Fibroblast of gingiva (primary cell): ENCODE results near the gene PCBP3.

Experiments used
- DNase-seq: peaks from one replicate; pipeline ENCODE4 v3.0.0-alpha.2; 2011; ENCODE audit warnings: low read depth

The PCBP3 gene

DNA sequence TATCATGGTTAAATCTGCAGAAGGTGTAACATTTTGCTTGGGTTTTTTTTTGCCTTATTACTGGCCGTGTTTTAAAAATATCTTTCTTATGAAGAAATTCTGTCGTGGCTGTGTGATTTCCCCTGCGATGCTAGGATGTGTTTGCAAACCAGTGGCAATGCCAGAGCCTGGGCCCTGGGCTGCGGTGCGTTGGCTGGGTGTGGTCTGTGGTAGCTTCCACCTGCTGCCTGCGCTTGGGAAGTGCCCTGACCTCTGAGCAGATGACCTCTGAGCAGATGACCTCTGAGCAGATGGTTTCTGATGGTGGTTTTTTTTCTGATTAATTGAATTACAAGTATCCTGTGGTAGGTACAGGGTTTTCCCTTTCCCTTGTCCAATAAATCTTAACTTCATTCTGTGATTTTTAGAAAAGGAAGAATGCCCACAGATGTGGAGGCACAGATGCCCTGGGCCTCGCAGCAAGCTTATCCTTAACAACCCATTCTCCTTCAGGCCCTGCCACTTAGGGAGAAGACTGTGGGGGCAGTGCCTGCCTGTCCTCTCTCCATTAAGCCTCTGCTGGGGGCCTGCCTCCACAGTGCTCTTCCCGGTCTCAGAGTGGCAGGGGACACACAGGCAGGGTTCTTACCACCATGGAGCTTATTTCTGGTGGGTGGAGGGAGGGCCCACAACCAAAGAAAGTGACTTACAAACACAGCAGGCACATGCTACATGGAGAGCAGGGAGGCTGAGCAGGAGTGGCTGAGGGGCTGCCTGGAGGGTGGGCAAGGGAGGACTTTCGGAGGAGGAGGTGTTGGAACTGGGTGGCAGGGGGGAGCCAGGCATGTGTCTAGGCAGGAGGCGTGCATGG lies 81.7 kb downstream of the PCBP3 start:
- DNase-seq, result no peak

DNA sequence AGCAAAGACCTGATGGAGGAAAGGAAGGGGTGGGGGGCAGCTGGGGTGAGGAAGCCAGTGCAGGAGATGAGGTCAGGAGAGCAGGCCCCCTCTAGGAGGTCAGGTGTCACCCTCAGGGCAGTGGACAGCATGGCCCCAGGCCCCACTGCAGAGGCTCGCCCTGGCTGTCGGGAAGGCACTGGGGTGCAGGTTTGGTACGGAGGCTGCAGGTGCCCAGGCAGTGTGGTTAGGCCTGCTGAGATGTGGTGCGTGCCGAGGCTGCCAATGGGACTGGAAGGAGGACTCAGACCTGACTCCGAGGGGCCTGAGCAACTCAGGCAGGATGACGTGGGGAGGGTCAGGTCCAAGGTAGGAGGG lies 82.3 kb downstream of the PCBP3 start:
- no peak for DNase-seq

DNA sequence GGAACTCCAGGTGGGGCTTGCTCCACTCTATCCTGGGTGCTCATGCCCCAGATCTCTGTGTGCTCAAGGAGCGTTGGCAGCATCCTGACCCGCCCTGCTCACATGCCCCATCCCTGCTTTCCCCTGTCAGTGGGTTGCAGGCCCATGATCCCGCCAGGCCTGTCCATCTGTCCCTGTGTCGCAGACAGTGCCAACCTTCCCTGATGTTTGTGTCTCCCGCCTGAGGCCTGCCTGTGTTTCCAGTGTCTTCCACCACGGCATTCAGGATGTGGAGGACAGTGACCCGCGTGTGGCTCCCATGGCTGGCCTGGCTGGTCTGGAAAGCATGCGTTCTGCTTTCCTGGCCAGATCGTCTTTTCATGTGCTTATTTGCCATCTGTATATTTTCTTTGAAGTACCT lies 82.9 kb downstream of the PCBP3 start:
- no peak for DNase-seq

DNA sequence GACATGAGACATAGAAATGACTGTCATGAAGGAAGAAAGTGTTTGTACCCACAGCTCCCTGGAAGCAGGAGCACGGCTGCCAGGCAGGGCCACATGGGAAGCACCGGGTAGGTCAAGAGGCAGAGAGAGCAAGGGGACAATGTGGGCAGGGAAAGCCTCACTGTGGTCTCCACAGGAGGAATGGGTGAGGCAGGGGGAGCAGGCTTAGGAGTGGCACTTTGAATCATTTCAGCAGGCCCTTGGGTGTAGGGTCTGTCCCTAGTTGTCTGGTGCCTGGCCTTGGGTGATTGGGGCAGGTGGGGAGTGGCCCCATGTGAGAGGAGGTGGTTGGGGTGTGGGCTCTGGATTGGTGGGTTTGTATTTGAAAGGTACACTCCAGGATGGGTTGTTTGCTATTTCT lies 83.9 kb downstream of the PCBP3 start:
- no peak for DNase-seq

DNA sequence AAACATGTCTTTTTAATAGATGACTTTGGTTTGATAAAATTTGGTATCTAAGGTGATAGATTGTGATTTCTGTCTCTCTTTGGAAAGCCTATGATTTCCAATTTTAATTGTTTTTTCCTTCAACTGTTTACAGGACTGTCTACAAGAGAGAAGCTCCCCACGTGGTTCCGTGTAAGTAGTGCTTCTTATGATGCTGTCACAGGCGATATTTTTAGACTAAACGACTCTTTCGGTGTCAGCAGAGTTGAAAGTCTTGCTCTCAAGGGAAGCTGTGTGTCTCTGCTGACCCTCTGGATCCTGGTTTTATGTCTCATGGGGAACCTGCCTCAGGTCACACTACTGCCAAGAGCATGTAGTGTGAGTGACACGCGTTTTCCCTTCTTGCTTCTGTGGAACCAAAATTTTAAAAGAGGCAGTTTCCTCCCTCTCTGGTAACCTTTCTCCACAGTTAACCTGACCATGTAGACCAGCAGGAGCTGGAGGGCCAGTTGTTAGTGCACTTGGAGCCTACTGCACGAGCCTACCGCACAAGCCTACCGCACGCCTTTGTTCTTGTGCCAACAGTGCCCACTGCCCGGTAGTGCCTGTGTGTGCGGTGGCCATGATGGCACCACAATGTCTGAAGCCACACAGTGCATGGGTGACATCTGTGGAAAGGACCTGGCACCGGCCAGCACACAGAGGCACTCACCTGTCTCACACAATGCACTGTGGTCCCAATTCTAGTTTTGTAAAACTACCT lies 91.9 kb downstream of the PCBP3 start:
- DNase-seq, result no peak

DNA sequence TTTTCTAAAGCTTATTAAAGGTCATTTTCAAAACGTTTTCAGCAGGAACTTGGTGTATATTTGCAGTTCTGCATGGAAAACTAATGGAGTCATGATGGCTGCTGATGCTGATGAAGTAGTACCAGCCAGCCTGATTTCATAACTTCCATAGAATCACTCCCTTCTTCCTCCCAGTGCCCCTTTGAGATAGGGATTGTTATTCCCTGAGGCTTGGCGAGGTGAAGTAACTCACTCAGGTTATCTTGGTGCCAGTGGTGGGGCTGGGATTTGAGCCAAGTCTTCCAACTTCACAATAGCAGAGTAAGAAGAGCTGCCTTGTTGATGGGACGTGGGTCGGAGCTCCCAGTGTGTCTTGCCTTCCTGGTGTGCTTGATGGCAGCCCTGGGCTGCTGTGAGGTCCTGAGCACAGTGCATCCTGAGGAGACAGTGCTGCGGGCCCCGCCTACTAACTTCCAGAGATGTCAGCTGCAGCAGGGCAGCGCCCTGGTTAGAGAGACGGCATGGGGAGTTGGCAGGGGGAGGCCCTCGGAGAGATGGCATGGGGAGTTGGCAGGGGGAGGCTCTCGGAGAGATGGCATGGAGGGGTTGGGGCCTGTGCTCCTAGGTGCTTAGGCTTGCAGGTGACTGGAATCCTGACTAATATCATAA lies 92.6 kb downstream of the PCBP3 start:
- DNase-seq, result no peak

DNA sequence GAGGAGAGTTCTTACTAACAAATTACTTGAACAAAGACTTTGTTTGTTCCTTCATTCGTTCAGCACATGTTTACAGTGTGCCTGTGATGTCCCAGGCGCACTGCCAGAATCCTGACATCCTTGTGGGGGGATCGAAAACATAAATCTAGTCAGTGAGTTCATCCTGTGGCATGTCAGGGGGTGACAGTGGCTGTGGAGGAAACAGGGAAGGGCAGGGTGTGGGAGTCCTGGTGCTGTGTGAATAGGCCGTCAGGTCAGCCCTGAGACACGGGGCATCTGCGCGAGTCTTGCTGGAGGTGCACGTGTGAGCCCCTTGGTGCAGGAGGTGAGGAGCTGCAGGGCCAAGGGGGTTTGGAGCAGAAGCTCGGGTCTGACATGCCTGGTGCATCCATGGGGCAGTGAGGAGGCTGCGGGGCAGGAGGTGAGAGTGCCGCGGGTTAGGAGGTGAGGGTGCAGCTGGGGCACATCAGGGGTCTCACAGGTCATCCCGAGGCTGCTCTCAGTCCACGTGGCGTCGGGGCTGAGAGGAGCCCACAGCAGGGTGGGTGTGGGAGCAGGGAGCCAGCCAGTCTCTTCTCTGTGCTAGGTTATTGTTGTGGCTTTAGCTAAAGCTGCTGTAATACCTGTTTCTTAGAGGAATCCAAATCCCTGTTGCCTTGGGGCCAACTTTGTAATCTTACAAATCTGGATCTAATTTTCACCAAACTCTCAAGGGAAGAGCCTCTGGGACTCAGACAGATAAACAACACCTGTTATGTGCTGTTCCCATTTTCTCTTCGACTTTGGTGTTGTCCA lies 93.4 kb downstream of the PCBP3 start:
- no peak for DNase-seq

DNA sequence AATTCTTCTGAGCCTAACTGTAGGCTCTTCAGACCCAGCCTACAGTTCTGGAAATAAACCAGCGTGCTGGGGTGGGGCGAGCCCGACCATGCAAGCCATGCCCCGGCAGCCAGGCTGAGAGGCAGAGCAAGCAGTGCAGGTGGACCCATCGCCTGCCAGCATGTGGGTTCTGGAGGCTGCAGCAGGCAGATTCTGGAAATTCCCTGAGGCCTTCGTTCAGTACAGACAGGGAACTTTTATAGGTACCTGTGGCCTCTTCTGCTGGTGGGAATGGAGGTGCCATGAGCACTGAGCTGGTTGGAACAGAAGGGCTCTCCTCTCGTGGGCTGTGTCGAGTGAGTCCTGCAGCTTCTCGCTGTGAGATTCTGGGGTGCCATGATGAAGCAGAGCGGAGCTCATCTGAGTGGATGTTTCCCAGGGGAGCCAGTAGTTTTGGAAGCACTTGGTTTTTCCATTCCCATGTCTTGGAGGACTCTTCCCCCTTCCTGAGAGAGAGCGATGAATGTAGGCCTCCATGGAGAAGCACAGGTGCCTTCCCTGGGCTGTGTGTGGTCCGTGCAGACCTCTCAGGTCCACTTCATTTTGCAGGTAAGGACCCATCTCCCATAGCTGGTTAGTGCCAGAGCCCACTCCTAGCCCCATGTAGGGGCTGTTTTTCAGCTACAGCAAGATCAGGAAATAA lies 94.1 kb downstream of the PCBP3 start:
- DNase-seq, result no peak

DNA sequence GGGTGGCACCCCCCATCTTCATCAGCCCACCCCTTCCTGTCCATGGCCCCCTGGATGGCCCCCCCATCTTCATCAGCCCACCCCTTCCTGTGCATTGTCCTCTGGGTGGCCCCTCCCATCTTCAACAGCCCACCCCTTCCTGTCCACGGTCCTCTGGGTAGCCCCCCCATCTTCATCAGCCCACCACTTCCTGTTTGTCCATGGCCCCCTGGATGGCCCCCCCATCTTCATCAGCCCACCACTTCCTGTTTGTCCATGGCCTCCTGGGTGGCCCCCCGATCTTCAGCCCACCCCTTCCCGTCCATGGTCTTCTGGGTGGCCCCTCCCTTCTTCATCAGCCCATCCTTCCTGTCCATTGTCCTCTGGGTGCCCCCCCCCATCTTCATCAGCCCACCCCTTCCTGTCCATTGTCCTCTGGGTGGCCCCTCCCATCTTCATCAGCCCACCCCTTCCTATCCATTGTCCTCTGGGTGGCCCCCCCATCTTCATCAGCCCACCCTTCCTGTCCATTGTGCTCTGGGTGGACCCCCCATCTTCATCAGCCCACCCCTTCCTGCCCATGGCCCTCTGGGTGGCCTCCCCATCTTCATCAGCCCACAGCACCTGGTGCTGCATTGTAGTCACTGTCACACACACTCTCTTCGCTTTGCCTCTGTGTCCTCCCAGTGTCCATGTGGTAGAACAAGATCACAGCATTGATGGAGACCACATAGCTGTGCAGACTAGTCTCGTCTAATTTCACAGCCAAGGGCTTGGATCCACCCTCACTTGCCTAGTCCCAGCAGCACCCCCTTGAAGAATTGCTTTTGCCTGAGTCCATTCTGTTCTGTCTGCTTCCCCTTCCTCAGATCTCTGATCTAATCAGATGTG lies 95.9 kb downstream of the PCBP3 start:
- no peak for DNase-seq

DNA sequence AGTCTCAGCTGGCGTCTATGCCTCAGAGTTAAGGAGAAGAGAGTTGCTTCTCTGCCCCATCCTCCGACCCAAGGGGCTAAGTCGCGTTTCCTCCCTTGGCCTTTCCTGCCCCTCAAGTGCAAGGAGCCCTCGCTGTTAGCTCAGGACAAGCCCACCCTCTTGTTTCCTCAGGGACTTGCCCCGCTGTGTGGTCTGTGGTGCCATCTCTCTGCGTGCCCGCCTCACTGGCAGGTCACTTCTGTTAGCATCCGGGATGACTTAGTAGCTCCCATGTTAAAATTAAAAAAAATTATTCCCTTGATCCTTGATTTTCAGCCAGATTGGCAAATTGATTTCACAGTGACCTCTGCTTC lies 96.5 kb downstream of the PCBP3 start:
- no peak for DNase-seq

DNA sequence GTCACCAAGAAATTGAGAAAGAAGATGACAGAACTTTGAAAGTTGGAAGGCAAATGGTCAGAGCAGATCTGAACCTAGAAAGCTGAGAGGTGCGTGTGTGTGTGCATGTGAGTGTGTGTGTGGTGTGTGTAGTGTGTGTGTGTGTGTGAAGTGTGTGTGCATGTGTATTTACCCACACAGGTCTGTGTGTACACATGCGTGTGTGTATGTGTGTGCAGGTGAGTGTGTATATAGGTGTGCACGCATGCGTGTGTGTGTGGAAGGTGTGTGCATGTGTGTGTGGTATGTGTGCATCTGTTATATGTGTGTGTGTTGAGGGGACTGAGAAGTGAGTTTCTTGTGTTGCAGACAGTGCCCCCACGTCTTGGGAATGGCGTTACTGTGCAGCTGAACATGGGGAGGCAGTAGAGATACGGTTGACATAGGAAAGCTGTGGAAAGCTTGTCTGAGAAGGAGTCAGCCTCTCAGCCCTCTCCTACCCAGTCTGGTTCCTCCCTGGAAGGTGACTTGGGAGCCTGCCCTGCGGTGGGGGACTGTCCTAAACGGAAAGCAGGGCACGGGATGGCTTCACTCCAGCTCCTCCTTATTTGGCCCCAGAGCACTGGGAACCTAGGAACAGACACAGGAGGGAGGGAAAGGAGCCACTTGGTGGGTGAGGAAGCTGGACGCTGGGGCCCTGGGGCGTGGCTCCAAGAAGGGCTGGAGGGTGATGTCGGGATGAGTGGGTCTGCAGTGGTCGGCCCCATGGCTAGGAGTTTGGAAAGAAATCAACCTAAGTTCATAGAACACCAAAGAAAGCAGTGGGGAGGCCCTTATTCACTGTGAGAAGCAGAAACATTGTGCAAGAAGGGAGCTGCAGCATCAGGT lies 97.2 kb downstream of the PCBP3 start:
- DNase-seq, result no peak

DNA sequence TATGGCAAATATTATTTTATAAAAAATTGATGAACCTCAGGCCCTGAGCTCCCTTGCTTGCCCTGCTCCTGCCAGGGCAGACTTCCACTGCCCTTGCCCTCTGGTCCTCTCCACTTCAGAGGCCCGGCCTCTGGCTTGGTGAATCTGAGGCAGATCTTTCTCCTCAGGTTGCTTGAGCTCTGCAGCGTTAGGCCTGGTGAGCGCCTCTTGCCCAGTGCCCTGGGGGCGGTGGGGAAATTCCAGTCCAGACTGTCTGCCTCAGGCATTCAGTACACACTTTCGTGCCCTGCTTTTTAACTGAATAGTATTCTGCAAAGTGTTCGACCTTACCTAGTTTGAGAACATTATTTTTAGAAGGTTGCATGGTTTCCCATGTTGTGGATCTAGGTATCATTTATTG lies 98.2 kb downstream of the PCBP3 start:
- no peak for DNase-seq

DNA sequence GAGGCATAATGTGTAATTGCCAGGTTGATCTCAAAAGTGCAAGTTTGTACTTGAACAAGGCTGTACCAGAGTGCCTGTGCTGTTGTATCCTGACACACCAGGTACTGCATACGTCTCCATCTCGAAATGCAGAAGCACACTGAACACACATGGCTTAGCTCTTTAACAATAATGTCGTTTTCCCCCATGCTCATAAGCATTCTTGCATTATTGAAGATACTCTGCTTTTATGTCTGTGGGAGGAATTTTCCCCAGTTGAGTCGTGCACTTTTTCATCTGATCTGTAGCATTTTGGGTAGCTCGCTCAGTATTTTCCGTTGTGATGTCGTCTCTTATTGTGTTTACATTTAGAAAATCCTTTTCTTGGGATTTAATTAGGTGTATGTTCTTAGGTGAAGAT lies 98.7 kb downstream of the PCBP3 start:
- DNase-seq, result no peak

DNA sequence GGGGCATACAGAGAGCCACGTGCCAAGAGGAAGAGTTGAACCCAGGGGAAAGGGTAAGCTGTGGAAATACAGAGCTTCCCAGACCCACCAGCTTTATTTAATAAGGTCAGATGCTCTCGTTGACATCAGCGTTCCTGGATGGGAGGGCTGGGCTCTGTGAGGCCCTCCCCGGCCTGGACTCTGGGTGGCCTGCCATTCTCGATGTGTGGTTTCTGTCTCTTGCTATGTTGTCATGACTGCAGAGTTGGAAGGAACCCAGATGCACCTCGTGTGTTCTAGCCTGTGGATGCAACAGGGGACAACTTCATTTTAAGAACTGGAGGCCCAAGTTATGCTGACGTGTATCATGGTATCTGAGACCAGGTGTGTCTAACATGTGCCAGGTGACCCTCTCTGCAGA lies 101.7 kb downstream of the PCBP3 start:
- no peak for DNase-seq

DNA sequence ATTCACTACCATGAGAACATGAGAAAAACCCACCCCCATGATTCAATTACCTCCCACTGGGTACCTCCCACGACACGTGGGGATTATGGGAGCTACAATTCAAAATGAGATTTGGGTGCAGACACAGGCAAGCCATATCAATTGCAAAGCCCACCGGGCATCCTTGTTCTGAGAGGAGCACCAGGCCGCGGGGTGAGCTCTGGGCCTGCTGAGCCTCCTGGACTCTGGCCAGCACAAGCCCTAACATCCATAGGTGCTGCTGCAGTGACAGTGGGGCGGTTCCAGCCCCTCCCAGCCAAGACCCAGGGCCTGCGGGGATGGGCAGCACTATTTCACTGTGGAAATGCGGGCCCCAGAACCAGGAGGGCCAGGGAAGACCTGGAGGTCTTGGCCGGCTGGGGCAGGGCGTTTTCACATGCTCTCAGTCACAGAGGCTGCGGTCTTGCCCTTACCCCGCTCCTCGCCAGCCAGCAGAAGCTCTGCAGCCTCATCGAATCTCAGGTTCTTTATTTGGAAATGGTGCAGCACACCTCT lies 103.8 kb downstream of the PCBP3 start:
- DNase-seq, result no peak

DNA sequence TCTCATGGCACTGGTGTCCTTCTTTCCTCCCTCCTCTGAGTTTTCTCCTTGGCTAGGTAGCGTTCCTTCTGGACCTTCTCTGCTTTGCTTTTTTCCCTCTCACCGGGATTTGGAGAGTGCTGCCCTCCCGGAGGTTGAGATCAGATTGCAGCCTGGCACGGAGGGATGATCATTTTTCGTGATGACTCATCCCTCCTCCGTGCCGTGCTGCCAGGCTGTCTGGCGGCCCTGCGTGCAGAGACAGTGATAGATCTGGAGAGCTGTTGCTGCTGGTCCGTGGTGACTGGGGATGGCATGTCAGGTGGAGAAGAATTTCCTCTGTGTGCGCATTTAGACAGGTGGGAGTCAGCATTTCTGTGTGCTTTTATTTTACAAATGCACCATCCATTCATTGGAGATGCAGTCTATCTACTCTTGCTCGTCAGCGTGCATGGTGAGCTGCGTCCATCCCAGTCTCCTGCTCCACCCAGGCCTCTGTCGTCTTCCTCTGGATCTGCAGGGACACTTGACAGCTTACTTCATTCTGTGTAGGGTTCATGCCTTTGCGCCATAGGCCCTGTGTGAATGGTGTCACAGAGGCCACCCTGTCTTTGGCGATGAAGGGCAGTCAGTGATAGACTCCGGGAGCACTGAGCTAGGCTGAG lies 104.4 kb downstream of the PCBP3 start:
- DNase-seq, result peak; percentile 78

DNA sequence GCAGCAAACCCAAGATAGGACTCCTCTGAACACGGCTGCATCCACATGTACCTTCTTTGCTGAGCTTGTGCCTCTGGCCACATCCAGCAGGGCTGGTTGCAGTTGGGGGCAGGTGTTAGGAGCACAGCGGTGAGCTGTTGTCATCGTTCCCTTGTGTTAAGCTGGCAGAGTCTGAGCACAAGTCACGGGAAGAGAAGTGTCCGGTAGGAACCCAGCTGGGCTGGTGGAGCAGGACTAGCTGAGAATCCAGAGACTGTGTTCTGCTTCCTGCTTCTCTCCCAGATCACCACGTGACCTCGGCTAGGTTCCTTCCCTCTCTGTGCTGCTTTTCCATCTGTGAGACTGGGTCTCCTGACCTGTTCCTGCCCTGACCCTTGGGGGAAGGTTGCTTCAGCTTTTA lies 105.1 kb downstream of the PCBP3 start:
- no peak for DNase-seq

DNA sequence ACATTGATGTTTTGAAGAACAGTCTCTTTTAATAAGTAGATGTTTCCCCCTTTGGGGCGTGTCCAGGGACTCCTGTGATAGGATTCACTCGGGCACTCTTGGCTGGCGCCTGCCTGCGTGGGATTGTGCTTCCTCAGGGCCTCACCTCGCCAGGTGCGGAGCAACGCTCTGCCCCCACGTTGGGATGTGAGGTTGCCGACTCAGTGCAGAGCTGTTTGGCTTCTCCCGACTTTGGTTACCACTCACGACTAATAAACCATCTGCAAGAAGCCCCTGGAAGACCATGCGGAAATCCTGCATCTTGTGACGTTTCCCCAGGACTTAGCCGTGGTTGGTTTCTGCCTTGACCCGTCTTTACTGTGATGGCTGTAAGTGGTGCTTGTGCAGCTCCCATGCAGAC lies 106.4 kb downstream of the PCBP3 start:
- DNase-seq, result no peak

DNA sequence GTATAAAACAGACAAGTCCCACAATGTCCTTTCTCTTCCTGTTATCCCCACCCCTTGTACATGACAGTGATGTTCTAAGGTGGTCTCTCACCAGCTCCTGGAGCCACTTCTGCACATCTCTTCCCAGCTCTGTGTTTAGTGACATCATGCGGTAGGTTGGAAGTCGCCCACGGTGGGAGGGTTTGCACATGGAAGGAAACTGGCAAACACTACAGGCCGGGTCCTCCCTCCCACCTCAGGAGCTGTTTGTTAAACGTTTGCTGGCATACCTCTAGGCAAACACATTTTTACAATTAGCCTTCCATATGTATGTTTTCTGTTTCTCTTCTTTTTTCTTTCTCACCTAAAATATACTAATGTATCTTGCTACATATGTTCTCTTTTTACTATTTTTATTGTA lies 107.4 kb downstream of the PCBP3 start:
- no peak for DNase-seq
